IMR-90 (cell line): Measurements from ENCODE around the gene ASH1L. TPM values are rescaled to one million over a fixed set of nuclear protein-coding genes. Genes with fewer than 3 reads are reported as not detected.

Source experiments
- ATAC-seq: fragments of 200-7000 bp; cut with Tn5 transposase; 2 replicates; pipeline ENCODE4 v1.9.1; 2020; ENCODE audit warnings: low read depth, mild to moderate bottlenecking, moderate library complexity
- BruUV-seq: library from RNA; stranded (reverse); fragments of 400-500 nt; replicated peaks from 2 replicates; lab custom pipeline; 2021; lab: Mats Ljungman, UMichigan
- CTCF ChIA-PET: fragments of 300-600 bp; formaldehyde crosslinking; extraction: SDS; loops from one replicate; lab custom pipeline; 2021; ENCODE audit warnings: antibody characterized with exemption; lab: Yijun Ruan, JAX
- POLR2A ChIA-PET: fragments of 300-600 bp; sonication (Branson Sonifier 250); formaldehyde crosslinking; loops from one replicate; lab custom pipeline; 2022; ENCODE audit warnings: antibody characterized with exemption; ENCODE audit not compliant: unreplicated experiment; lab: Charles Lee
- DNase-seq: peaks from one replicate; pipeline ENCODE4 v3.0.0; 2013
- H2AFZ ChIP-seq: replicated peaks from 2 replicates; pipeline ENCODE3; 2013; ENCODE audit warnings: low read length, mild to moderate bottlenecking; ENCODE audit not compliant: poor library complexity
- H2AK5ac ChIP-seq: 2 replicates; pipeline ENCODE4 v1.6.1; 2013; ENCODE audit warnings: low read depth, low read length, inconsistent platforms
- H2AK9ac ChIP-seq: replicated peaks from 2 replicates; pipeline ENCODE3; 2013; ENCODE audit warnings: mild to moderate bottlenecking, low read depth, low read length, moderate library complexity; ENCODE audit not compliant: poor library complexity
- H2BK120ac ChIP-seq: 2 replicates; pipeline ENCODE4 v1.6.1; 2013; ENCODE audit warnings: low read depth, low read length, inconsistent platforms
- H2BK15ac ChIP-seq: 3 replicates; pipeline ENCODE4 v1.6.1; 2013; ENCODE audit warnings: low read depth, low read length, inconsistent platforms
- H2BK20ac ChIP-seq: 2 replicates; pipeline ENCODE4 v1.6.1; 2013; ENCODE audit warnings: low read depth, mild to moderate bottlenecking, inconsistent platforms, low read length, moderate library complexity
- H2BK5ac ChIP-seq: 2 replicates; pipeline ENCODE4 v1.6.1; 2013; ENCODE audit warnings: mild to moderate bottlenecking, low read depth, low read length, inconsistent platforms; ENCODE audit not compliant: poor library complexity, severe bottlenecking
- H3K14ac ChIP-seq: replicated peaks from 2 replicates; pipeline ENCODE4 v1.6.1; 2013; ENCODE audit warnings: low read depth, low read length, inconsistent platforms
- H3K18ac ChIP-seq: 2 replicates; pipeline ENCODE4 v1.6.1; 2013; ENCODE audit warnings: low read depth, low read length, control low read depth
- H3K23ac ChIP-seq: 2 replicates; pipeline ENCODE4 v1.6.1; 2013; ENCODE audit warnings: low read depth, low read length, inconsistent platforms
- H3K27ac ChIP-seq: 2 replicates; pipeline ENCODE4 v1.5.1; 2013; ENCODE audit warnings: mild to moderate bottlenecking, control low read depth, low read length; ENCODE audit not compliant: insufficient read depth
- H3K27me3 ChIP-seq: 2 replicates; pipeline ENCODE4 v1.6.1; 2013; ENCODE audit warnings: low read length; ENCODE audit not compliant: control insufficient read depth, insufficient read depth
- H3K36me3 ChIP-seq: 2 replicates; pipeline ENCODE4 v1.6.1; 2013; ENCODE audit warnings: low read length, mixed read lengths; ENCODE audit not compliant: control insufficient read depth, insufficient read depth
- H3K4ac ChIP-seq: 2 replicates; pipeline ENCODE4 v1.6.1; 2013; ENCODE audit warnings: low read depth, low read length, inconsistent platforms
- H3K4me1 ChIP-seq: 2 replicates; pipeline ENCODE4 v1.6.1; 2013; ENCODE audit warnings: low read length, mixed read lengths; ENCODE audit not compliant: control insufficient read depth, insufficient read depth
- H3K4me2 ChIP-seq: 2 replicates; pipeline ENCODE4 v1.6.1; 2013; ENCODE audit warnings: low read depth, mild to moderate bottlenecking, control low read depth, low read length, moderate library complexity
- H3K4me3 ChIP-seq: 2 replicates; pipeline ENCODE4 v1.5.1; 2013; ENCODE audit warnings: low read depth, mild to moderate bottlenecking, control low read depth, low read length, moderate library complexity; ENCODE audit not compliant: insufficient read depth
- H3K56ac ChIP-seq: 2 replicates; pipeline ENCODE4 v1.6.1; 2013; ENCODE audit warnings: low read length, inconsistent platforms; ENCODE audit not compliant: insufficient read depth; ENCODE audit errors: extremely low read depth
- H3K79me1 ChIP-seq, 2 experiments: 2 replicates each; pipeline ENCODE4 v1.6.1; 2013; ENCODE audit warnings: low read length in 2 of 2, inconsistent platforms in 1 of 2, low read depth in 1 of 2
- H3K9ac ChIP-seq: 2 replicates; pipeline ENCODE4 v1.6.1; 2013; ENCODE audit warnings: low read depth, low read length, control low read depth
- H3K9me1 ChIP-seq: 2 replicates; pipeline ENCODE4 v1.6.1; 2013; ENCODE audit warnings: low read length, inconsistent platforms; ENCODE audit not compliant: insufficient read depth
- H3K9me3 ChIP-seq: 2 replicates; pipeline ENCODE4 v1.6.1; 2013; ENCODE audit warnings: low read length; ENCODE audit not compliant: control insufficient read depth, insufficient read depth
- H4K20me1 ChIP-seq: 2 replicates; pipeline ENCODE4 v1.6.1; 2013; ENCODE audit warnings: low read length, inconsistent platforms; ENCODE audit not compliant: insufficient read depth
- H4K5ac ChIP-seq: 2 replicates; pipeline ENCODE4 v1.6.1; 2013; ENCODE audit warnings: mild to moderate bottlenecking, low read depth, low read length, control low read depth
- H4K8ac ChIP-seq, 2 experiments: 2 replicates each; pipeline ENCODE4 v1.6.1; 2013; ENCODE audit warnings: low read depth in 2 of 2, low read length in 2 of 2, control low read depth in 1 of 2, inconsistent platforms in 1 of 2
- H4K91ac ChIP-seq: 2 replicates; pipeline ENCODE4 v1.6.1; 2013; ENCODE audit warnings: low read depth, low read length, inconsistent platforms; ENCODE audit not compliant: insufficient read depth
- BHLHE40 ChIP-seq: fragments of 150-350 bp; IDR thresholded peaks from 2 replicates; pipeline ENCODE4 v1.6.1; 2016; ENCODE audit warnings: mild to moderate bottlenecking, low read depth, low read length
- CHD1 ChIP-seq: IDR thresholded peaks from 2 replicates; pipeline ENCODE4 v1.6.1; 2012; ENCODE audit warnings: low read depth, low read length, improper control_type of control experiment
- FOS ChIP-seq: fragments of 150-350 bp; IDR thresholded peaks from 2 replicates; pipeline ENCODE4 v1.6.1; 2016; ENCODE audit warnings: low read depth, low read length
- MAZ ChIP-seq: IDR thresholded peaks from 2 replicates; pipeline ENCODE4 v1.6.1; 2012; ENCODE audit warnings: low read depth, mild to moderate bottlenecking, low read length, improper control_type of control experiment, moderate library complexity, borderline replicate concordance
- RCOR1 ChIP-seq: IDR thresholded peaks from 2 replicates; pipeline ENCODE4 v1.6.1; 2012; ENCODE audit warnings: mild to moderate bottlenecking, low read length, improper control_type of control experiment; ENCODE audit not compliant: insufficient replicate concordance
- RFX5 ChIP-seq: IDR thresholded peaks from 2 replicates; pipeline ENCODE4 v1.8.0; 2012; ENCODE audit warnings: low read depth, mild to moderate bottlenecking, low read length, moderate library complexity
- WGBS, 2 experiments: methylation state at CpG; one replicate each; pipeline versions ENCODE4 v1.1.5 to v1.1.7; 2013; ENCODE audit warnings: missing lambda C conversion rate in 2 of 2; ENCODE audit not compliant: insufficient read length in 1 of 2; ENCODE audit errors: extremely low coverage in 2 of 2; 5-methylcytosine and 5-hydroxymethylcytosine counted together
- dilution Hi-C: fragments of 300-500 bp; cut with HindIII; formaldehyde crosslinking; loops from one replicate; pipeline ENCODE4 v1.14.3; 2018; ENCODE audit warnings: low sequenced_read_pairs; ENCODE audit not compliant: unreplicated experiment
- in situ Hi-C: fragments of 300-500 bp; cut with MboI; formaldehyde crosslinking; loops from 3 replicates; pipeline ENCODE4 v1.14.3; 2019; ENCODE audit warnings: low sequenced_read_pairs, inconsistent platforms, mixed read lengths
- intact Hi-C: fragments of 100-400 bp; cut with micrococcal nuclease; formaldehyde crosslinking; loops from 2 replicates; pipeline ENCODE4 v1.10.0; 2022
- polyA plus RNA-seq, 3 experiments: library from polyadenylated mRNA; depleted of rRNA; stranded (reverse); fragments of >200 nt; gene quantifications; 2 replicates each; pipeline ENCODE4 v1.2.3, GENCODE V29; 2012; ENCODE audit warnings: low replicate concordance in 1 of 3
- total RNA-seq: library from RNA; depleted of rRNA; stranded (reverse); fragments of >200 nt; gene quantifications from 2 replicates; pipeline ENCODE4 v1.2.3, GENCODE V29; 2012

ASH1L gene
- total and polyA plus RNA-seq, 2 of the 4 experiments (the other 2 are of a cell fraction): 13.7 to 18.5 TPM

DNA sequence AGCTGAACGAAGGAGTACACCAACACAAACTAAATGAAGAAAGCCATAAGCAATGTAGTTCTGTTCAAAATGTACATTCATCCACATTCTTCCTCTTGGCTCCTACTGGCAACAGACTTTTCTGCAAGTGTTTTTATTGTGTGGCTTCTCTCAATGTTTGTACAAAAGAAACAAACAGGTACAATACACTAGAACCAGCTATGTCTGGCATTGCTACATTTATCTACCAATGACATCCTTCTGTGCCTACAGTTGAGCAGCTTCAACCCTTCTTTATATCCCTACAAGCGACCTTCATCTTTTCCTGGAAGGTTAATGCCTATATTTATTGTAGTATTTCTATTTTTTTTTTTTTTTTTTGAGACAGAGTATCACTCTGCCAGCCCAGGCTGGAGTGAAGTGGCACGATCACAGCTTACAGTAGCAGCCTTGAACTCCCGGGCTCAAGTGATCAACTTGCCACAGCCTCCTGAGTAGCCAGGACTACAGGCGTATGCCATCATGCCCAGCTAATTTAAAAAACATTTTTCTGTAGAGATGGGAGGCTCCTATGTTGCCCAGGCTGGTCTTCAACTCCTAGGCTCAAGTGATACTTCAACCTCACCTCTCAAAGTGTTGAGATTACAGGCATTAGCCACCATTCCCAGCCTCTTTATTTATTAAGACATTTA is 89.3 kb downstream of the ASH1L start:
- H2AK9ac ChIP-seq: no peak overlapping the region
- no peaks in the 10 kb centered on the region for H3K27me3 ChIP-seq
- DNase-seq: no peak
- H3K56ac ChIP-seq: no peak overlapping the region
- no peak overlapping the region for H3K27ac ChIP-seq
- dilution Hi-C loops (no loop called here), in situ Hi-C loops (no loop called here), intact Hi-C loops (no loop called here)
- H2BK15ac ChIP-seq: no peak overlapping the region
- H3K36me3 ChIP-seq: peaks cover 6% of the 10 kb centered on the region
- H3K9ac ChIP-seq: no peak overlapping the region
- H3K4me1 ChIP-seq: no peaks in the 10 kb centered on the region
- peaks cover 26 to 70% of the 10 kb centered on the region in 2 experiments for H3K79me1 ChIP-seq
- no peak overlapping the region for H4K91ac ChIP-seq
- no peak overlapping the region for H3K23ac ChIP-seq
- H3K14ac ChIP-seq: no peak overlapping the region
- no peaks in the 10 kb centered on the region for H3K9me3 ChIP-seq
- no peak for TF ChIP-seq FOS
- TF ChIP-seq MAZ: no peak
- no peak for TF ChIP-seq CHD1
- no peak for TF ChIP-seq RCOR1
- no peak for TF ChIP-seq BHLHE40
- TF ChIP-seq RFX5: no peak
- no peak overlapping the region for H3K4ac ChIP-seq
- H3K18ac ChIP-seq: no peak overlapping the region
- ChIA-PET CTCF (no interaction called here), POLR2A (no interaction called here)
- no peak overlapping the region for H2AK5ac ChIP-seq
- ATAC-seq: no peak
- no peak overlapping the region for H3K4me2 ChIP-seq
- no peak overlapping the region for H2BK20ac ChIP-seq
- 100% methylated on average over 1 of the region's 5 CpGs; no CpG with 5 or more reads in 1 of the 2 experiments for WGBS, 2 experiments
- H2BK120ac ChIP-seq: no peak overlapping the region
- no peaks in the 10 kb centered on the region for H4K20me1 ChIP-seq
- no TSS peak for BruUV-seq
- H3K4me3 ChIP-seq: no peak overlapping the region
- H4K5ac ChIP-seq: no peak overlapping the region
- no peak overlapping the region for H2AFZ ChIP-seq
- H2BK5ac ChIP-seq: no peak overlapping the region
- peaks cover 3% of the 10 kb centered on the region; the same call in 1 of the 2 replicates for H3K9me1 ChIP-seq
- no peak overlapping the region for H4K8ac ChIP-seq
